Posterior vena cava (tissue), 2 donors: ENCODE results near the gene ARHGEF17. TPM values are rescaled to one million over a fixed set of nuclear protein-coding genes. Genes with fewer than 3 reads are reported as not detected.

Experiments
- DNase-seq: peaks from one replicate; pipeline ENCODE4 v3.0.0-alpha.2; 2020; ENCODE audit warnings: low spot score
- intact Hi-C, 2 donors: fragments of 100-400 bp; cut with DNase I; formaldehyde crosslinking; loops; one replicate each; pipeline versions ENCODE4 v1.14.1 to v1.14.2; 2022 to 2023
- total RNA-seq, 2 donors: library from RNA; stranded (reverse); fragmentation: NEBNext Ultra II Directional; extraction: Animal tissue kit (Norgen Biotek cat#: 25700); gene quantifications; one replicate each; pipeline ENCODE4 v1.2.1, GENCODE V29; 2021
- donor health status: DM: yes; HTN: yes; CAD: no.
- donor health status: DM: yes; HTN: yes; CAD: no.

ARHGEF17 gene
- total RNA-seq, 2 donors from 2014 or later, result 88.6 to 99.1 TPM

GRCh38 chr11:73288873-73289707 lies 19.0 kb upstream of the ARHGEF17 start:
- peak; percentile 94 for DNase-seq
- intact Hi-C loops, result loop anchor here (2.0 to 10.0 kb wide), 5 partner anchors 46 to 454 kb away; no protein-coding TSS in a partner anchor

DNA sequence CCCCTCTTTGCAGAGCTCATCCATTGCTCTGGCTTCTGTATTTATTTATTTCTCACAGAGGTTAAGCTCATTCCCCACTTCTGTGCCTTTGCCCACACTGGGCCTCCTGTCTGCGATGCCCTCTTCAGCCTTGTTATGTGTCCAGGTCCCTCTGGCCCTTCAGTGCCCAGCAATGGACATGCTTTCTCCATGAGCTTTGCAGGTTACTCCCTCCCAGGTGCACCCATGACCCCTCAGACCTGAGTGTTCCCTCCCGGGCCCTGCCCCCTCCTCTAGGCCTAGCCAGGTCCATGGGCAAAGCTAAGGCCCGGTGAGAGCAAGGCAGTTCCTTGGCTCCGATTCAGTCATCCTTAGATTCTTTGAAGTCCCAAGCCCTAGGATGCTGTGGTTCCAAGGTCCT lies 17.5 kb upstream of the ARHGEF17 start:
- DNase-seq, result no peak
- intact Hi-C loops, result no loop called here

GRCh38 chr11:73291196-73291595 lies 16.9 kb upstream of the ARHGEF17 start:
- no peak for DNase-seq
- intact Hi-C loops, result no loop called here

DNA sequence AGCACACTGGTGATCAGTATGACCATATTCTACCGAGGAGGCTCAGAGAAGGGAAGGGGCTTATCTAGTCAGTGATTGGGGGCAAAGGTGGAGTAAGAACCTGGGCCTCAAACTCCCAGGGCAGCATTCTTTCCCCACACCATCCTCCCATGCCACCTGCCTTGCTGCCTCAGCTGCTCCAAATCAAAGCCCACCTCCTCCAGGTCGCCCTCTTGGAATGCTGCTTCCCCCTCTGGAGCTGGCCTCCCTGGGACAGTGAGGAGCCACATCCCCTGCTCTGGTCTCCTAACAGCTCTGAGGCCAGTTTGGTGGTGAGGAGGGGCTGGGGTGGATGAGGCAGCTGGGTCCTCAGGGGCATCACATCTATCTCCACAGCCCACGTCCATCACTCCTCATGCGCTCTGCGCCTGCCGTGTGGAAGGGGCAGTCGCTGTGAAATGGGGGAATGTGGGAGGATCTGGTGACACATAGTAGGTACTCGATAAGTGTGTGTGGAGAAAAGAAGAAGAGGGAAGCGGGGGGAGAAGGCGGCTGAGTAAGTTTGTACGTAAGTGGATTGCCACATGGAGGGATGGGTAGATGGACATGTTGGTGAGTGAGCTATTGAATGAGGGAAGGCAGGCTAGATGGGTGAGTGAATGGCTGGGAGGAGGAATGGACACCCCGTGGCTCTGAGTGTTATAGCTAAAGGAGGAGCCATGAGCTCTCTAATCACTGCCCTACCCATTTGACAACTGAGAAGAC lies 16.1 kb upstream of the ARHGEF17 start:
- intact Hi-C loops, result no loop called here
- no peak for DNase-seq

- intact Hi-C loops, result no loop called here
- peak; percentile 89 for DNase-seq
These were observed 15.6 kb upstream of the ARHGEF17 start for GRCh38 chr11:73292525-73292894.

GRCh38 chr11:73293356-73293936 lies 14.6 kb upstream of the ARHGEF17 start:
- DNase-seq, result no peak
- intact Hi-C loops, result no loop called here

DNA sequence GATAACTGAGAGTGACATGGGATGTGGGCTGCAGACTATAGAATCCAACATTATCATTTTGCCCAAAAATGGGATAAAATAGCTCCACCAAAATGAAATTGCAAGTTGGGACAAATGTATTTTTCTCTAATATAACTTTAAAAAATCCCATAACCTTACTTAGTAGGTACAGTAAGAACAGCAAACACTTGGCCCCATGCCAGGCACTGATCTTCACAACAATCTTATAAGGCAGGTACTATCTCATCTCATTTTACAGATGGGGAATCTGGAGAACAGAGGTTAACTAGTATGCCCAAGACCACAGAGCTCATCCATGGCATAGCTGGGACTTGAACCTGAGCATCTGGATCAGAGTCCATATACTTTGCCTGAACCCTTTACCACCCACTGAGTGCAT lies 13.5 kb upstream of the ARHGEF17 start:
- intact Hi-C loops, result loop anchor here in 1 of 2 donors (5.0 kb wide), 1 partner anchor 43 kb away; no protein-coding TSS in a partner anchor
- DNase-seq, result no peak

- intact Hi-C loops, result loop anchor here in 1 of 2 donors (5.0 kb wide), 1 partner anchor 42 kb away; no protein-coding TSS in a partner anchor
- peak; percentile 91 for DNase-seq
These were observed 12.7 kb upstream of the ARHGEF17 start for GRCh38 chr11:73295241-73295995.

- no peak for DNase-seq
- intact Hi-C loops, result loop anchor here in 1 of 2 donors (5.0 kb wide), 1 partner anchor 41 kb away; no protein-coding TSS in a partner anchor
These were observed 12.1 kb upstream of the ARHGEF17 start for GRCh38 chr11:73295996-73296318.

DNA sequence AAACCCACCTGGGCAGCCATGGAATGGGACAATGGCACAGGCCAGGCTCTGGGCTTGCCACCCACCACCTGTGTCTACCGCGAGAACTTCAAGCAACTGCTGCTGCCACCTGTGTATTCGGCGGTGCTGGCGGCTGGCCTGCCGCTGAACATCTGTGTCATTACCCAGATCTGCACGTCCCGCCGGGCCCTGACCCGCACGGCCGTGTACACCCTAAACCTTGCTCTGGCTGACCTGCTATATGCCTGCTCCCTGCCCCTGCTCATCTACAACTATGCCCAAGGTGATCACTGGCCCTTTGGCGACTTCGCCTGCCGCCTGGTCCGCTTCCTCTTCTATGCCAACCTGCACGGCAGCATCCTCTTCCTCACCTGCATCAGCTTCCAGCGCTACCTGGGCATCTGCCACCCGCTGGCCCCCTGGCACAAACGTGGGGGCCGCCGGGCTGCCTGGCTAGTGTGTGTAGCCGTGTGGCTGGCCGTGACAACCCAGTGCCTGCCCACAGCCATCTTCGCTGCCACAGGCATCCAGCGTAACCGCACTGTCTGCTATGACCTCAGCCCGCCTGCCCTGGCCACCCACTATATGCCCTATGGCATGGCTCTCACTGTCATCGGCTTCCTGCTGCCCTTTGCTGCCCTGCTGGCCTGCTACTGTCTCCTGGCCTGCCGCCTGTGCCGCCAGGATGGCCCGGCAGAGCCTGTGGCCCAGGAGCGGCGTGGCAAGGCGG lies 11.4 kb upstream of the ARHGEF17 start:
- DNase-seq, result no peak
- intact Hi-C loops, result loop anchor here in 1 of 2 donors (5.0 kb wide), 1 partner anchor 41 kb away; no protein-coding TSS in a partner anchor

- intact Hi-C loops, result loop anchor here in 1 of 2 donors (5.0 kb wide), 1 partner anchor 40 kb away; no protein-coding TSS in a partner anchor
- DNase-seq, result no peak
These were observed 10.9 kb upstream of the ARHGEF17 start for GRCh38 chr11:73297231-73297590.

DNA sequence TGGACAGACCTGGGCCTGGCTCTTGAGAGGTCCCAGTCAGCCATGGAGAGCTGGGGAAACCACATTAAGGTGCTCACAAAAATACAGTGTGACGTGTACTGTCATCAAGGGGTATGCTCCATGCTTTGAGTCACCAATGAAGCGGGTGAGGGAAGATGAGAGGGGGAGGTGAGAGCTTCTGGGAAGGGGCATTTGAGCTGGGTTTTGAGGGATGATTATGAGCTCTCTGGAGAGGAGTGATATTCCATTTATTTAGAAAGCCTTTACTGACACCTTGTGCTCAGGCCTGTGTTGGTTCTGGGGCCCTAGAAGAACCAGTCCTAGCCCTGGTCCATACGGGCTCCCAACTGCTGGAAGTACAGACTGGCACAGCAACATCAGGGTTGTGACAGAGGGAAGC lies 10.4 kb upstream of the ARHGEF17 start:
- intact Hi-C loops, result loop anchor here in 1 of 2 donors (5.0 kb wide), 1 partner anchor 40 kb away; no protein-coding TSS in a partner anchor

DNA sequence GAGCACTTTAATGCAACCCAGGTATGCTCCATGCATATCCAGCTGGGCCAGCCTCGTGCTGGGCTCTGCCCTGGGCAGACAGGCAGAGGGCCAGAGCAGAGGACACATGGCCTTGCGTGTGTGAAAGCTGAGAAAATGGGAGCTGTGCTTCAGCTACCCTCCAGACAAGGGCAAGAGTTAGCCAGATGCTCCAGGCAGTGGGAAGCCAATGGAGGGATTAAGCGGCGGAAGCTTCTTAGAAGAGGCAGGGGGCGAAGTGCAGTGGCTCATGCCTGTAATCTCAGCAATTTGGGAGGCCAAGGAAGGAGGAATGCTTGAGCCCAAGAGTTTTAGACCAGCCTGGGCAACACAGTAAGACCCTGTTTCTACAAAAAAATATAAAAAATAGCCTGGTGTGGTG lies 9.8 kb upstream of the ARHGEF17 start:
- DNase-seq, result no peak
- intact Hi-C loops, result loop anchor here in 1 of 2 donors (5.0 kb wide), 1 partner anchor 39 kb away; no protein-coding TSS in a partner anchor

More for the DNA sequence above, 10.4 kb upstream of the ARHGEF17 start:
- no peak for DNase-seq

DNA sequence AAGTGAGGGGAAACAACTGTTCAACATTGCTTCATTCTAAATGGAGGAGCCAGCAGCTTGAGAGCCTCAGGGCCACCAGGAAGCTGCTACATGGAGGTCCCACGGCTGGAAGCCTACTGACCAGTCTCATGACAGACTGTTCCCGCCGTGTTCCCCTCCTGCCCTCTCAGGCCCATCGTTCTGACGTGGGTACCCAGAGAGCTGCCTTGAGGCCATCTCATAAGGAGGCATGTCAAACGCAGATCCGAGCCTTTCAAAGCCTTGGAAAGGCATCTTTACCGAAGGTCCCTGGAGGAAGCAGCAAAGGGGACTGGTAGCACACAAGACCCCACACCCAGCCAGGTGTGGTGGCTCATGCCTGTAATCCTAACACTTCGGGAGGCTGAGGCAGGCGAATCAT lies 8.3 kb upstream of the ARHGEF17 start:
- no peak for DNase-seq
- intact Hi-C loops, result loop anchor here (5.0 to 10.0 kb wide), 2 partner anchors 38 to 95 kb away; no protein-coding TSS in a partner anchor

DNA sequence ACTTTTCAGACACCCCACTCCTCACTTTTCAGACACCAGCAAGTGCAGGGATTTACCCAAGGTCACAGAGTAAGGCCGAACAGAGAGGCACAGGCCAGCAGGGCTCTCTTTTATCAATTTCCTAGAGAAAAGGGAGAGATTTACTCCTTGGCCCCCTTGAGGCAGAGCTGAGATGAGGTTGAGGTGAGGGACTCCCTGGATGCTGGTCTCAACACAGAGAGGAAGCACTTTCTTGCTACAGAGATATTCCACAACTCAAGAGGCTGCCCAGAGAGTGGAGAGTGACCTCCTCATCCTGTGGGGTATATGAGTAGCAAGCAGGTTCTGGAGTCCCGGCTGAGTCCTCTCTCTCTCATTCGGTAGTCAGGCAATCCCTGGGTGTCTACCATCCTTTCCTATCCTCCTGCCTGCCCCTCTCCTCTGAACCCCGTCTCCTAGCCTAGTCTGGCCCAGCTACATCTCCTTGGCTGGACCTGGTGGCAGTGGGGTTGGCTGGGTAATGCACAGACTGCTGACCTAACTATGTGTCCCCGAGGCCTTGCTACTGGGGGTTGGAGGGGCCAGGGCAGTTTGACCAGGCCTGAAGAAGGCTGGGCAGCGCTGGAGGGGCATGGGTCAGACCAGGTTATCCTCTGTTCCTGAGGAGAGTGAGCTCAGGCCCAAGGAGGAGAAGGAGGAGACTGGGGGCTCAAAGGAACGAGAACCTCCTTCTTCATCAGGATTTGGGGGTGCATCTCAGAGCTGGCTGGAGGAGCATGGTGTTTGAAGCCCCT lies 1.8 kb upstream of the ARHGEF17 start:
- intact Hi-C loops, result loop anchor here (10.0 kb wide), 1 partner anchor 89 kb away; no protein-coding TSS in a partner anchor
- no peak for DNase-seq

DNA sequence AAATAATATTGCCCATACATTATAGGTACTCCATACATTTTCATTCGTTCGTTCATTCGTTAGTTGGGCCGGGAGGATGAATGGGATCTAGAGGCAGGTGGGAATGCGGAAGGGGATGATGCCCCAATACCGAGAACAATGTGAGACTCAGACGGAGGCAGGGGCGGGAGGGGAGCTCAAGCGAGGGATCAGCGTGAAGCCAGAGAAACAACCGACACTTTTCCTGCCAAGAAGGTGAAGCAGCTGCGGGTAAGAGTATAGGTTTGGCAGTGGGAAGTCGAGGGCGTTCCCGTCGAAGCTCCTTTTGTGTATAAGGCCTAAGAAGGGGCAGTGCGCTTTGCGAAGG lies 1.1 kb upstream of the ARHGEF17 start:
- intact Hi-C loops, result loop anchor here (10.0 kb wide), 1 partner anchor 88 kb away; no protein-coding TSS in a partner anchor
- DNase-seq, result no peak

GRCh38 chr11:73307323-73308002 lies 613 bp upstream of the ARHGEF17 start:
- intact Hi-C loops, result loop anchor here (2.0 to 10.0 kb wide), 2 partner anchors 27 to 87 kb away; no protein-coding TSS in a partner anchor
- peak; percentile 99 for DNase-seq
